Measurements from ENCODE around the gene MYH9.

Gene MYH9

DNA sequence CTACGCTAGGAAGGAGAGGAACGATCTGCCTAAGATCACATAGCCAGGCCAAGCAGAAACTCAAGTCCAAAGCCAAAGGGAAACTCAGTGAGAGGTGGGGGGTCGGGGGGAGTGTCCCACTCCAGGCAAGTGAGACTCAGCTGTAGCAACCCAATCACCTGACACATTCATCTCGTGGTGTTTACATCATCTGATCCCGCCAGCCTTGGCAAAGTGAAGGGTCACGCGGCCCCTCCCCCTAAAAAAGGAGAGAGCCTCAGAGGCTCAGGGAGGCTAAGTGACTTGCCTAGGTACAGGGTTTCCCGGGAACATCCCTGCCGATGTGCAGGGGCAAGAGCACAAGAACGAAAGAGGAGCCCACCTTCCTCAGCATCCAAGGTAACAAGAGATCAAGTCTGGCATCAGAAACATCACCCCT, 21.5 kb downstream of the MYH9 start:
- DNase-seq, result no peak

DNA sequence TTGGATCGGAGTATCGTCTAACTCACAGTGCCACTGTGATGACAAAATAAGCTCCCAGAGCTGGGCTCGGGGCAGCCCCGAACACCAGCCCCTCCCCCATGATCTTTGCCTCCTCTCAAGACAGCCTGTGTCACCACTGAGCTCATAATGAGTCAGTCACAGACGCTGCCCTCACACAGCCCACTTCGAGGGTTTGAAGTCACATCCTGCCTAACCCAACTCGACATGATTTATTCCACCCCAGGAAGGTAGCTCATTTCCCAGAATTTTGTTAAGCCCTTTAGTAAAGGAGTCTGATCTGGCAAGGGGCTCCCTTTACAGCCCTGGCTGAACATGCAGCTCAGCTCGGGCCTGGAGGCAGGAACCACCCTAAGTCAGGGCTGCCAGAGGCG, 22.8 kb downstream of the MYH9 start:
- DNase-seq, result no peak

DNA sequence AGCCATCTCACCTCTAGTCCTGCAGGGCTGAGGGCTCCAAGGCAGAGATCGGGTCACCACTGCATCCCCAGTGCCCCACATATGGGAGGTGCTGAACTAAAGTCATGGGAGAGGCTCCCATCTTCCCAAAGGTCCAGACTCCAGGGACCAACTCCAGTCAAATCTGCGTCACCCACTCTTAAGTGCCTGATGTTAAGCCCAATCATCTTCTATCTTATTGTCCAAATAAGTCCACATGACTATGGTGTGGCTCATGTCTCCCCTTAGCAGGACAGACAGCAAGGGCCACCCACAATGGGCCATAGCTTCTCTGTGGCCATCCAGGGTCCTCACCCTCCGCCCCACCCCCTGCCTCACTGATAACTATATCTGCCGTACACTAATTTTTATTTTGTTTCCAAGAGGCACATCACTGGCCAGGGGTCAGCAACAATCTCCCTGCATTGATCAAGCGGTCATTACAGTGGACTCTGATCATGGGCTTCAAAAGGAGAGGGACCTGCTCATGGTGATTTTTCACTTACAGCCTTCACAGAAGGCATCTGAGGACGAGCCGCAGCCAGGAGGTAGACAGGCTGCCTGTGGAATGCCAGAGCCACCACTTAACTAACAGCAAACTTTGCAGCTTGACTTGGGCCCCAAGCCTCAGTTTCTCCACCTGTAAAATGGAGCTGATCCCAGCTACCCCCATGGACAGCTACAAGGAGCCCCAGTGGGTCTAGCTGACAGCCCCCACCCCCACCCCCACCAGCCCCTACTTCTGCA, 23.3 kb downstream of the MYH9 start:
- DNase-seq, result no peak

DNA sequence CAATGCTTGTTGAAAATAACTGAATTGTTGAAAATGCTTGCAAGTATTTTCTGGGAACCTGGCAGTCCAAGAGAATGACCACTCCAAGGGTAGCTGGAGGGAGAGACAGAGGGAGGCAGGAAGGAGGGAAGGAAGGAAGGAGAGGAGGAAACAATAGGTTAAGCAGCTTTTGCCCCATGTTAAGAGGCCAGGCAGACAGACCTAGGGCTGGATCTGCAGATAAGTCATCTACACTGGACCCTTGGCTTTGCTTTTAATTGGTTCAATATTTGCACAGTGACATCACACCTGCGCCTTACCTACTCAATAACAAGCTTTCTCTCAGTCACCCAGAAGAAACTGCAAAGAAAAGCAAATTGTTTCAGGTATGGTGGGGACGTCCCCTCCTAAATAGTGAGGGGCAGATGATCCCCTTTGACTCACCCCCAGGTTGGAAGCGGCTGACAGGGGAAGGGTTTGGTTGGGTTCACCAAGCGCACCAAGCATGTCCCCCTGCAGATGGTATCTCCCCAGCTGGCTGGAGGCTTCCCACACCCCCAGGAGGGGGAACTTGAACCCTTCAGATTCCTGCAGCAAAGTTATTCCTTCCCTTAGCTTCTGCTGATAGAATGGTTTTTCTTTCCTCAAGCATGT, 24.3 kb downstream of the MYH9 start:
- DNase-seq, result no peak

DNA sequence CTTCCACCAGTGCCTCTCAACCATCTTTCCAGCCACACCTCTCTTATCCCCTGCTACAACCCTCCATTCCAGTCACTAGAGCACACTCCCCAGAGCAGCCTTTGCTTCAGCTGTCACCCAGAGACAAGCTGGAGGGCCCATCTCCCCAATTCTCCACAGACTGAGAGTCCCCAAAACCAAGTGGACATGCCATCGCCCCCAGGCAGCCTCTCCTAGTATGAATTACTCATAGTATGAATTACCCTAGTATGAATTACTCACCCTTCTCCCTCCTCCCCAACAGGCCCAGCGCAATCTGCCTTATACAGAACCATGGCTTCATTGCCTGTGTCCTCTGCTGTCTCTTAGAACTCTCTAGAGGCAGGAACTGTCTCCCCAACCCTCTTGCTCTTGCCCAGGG, 24.8 kb downstream of the MYH9 start:
- no peak for DNase-seq

DNA sequence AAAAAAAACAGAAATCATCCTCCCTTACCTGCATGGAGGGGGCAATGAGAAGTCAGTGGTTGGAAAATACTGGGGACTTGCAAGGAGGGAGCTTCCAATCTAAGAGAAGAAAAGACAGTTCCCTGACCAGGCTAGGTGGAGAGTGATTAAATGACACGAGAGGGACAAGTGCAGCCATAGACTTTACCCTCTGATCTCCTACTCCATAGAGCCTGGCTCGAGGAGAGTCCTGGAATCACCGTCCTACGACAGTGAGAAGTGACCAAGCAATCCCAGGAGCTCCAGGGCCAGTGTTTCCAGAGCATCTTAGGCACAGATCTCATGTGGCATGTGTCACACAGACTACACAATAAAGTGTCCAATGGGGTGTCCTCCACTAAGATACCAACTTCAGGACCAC, 25.7 kb downstream of the MYH9 start:
- DNase-seq, result no peak

DNA sequence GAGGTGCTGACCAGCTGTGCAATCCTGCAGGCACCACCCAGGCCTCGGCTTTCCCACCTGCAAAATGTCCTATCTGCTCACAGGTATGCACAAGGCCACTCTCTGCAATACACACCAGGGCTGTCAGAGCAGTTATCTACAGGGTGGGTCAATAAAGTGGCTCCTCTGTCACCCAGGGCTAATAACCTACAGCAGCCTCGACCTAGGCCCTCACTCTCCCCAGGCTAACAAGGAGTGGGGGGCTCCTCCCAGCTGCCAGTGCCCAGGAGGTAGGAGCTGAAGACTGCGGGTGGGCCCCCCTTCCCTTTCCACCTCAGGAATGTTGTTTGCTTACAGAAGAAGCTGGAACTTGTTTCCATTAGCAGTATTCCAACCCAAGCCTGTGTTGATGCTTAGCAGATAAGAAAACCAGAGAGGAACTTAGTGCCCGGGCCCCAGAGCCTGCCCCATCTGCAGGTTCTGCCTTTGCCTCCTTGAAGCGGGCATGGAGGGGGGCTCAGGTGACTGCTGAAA, 26.8 kb downstream of the MYH9 start:
- no peak for DNase-seq

DNA sequence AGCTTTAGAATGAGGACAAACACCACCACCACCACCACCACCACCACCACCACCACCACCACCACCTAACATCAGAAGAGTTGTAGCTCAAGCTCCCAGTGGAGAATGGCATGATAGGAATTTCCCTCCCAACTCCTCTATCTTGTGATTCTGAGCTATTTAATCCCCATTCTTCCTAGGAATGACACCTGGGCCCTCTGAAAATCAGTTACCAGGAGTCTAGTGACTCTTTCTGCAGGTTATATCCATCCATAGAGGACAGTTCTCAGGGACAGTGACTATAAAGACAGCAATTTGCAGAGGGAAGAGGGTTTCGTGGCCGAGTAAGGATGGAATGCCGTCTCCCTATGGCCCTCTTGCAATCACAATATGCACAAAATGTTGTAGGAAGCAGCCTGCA, 27.8 kb downstream of the MYH9 start:
- DNase-seq, result no peak

DNA sequence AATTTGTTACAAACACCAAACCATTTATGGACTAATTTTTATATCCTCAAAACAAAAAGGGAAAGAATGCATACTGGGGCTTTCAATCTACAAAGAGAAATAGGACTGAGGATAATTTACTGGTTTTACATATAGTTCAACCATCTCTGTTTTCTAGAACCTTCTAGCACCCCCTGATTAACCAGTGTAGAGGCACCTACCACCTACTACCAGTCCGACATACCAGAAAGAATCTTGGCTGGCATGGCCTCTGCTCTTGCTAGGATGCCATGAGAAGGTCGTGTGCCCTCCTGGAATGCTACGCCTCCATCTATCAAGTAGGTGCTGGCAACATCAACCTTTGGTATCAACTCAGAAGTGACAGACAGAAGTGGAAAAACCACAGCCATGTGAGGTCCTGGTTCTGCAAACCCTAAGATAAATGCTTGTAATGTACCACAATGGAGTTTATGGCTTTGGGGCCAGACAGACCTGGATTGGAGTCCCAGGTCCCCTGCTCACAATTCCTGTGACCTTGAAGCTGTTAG, 28.2 kb downstream of the MYH9 start:
- no peak for DNase-seq

DNA sequence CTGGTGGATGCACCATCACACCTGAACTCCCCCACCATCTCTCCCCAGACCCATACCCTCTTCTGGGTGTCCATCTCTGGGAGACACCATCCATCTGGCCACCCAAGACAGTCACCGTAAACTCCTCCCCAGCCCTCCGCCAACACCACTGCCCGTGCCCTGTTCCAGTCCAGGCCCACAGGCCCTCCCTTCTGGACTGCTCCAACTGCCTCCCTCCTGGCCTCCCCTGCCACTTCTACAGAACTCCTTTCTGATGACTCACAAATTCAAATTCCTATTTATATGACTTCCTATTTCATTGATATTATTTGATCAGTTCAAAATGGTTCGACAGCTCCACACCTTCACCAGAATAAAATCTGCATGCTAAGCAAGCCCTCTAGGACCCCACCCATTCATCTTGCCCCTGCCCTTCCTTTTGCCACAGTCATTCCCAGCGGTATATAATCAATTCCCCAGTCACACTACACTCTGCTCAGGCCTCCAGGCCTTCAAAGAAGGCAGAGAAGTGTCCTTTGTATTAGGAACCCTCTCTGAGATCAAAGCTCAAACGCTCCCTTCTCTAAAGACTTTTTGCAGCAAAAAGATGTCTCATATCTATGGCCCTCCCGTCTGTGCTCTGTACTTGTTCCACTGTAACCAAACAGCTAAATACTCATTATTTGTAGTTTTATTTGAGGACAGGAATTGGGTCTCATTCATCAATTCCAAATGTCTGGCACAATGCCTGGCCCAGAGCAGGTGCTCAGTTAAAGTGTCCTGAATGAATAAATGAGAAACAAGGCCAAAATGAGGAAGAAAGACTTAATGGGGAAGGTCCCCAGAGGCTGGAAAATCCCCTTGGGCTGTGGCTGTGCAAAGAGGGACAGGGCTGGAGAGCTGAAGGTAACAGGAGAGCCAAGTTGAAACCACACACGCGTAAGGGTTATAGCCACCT, 29.0 kb downstream of the MYH9 start:
- DNase-seq, result no peak

DNA sequence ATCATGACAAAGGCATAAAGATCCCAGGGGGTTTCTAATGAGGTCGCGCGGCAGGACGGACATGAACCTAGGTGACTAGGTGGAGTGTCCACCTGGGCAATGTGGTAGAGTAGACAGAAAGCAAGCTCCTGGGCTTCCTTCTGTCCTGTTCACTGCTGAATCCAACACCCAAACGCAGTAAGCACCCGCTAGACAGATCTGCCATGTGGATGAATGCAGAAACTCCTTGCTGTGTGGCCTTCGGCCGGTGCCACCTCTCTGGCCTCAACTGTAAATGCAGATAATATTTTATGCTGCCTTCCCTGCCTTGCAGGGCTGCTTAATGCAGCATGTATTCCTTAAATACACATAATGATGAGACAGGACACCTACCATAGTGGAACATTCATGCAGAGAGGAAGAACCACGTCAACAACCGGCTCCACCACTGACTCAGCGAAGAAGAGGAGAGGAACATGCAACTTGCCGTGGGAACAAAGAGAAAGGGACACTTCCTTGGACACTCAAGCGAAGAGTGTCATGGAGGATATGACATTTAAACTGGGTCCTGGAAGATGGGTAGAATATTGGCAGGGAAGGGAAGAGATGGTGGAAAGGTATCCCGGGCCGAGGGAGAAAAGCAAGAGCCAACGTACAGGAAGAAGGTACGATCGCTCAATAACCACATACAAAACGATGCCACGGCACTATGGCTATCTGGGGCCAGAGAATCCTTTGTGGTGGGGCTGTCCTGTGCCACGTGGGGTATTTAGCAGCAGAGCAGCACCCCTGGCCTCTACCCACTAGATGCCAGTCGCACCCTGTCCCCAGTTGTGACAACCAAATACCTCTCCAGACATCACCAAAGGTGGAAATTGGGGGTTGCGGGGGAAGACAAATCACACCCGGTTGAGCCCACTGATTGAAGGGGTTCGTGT, 30.8 kb downstream of the MYH9 start:
- no peak for DNase-seq

DNA sequence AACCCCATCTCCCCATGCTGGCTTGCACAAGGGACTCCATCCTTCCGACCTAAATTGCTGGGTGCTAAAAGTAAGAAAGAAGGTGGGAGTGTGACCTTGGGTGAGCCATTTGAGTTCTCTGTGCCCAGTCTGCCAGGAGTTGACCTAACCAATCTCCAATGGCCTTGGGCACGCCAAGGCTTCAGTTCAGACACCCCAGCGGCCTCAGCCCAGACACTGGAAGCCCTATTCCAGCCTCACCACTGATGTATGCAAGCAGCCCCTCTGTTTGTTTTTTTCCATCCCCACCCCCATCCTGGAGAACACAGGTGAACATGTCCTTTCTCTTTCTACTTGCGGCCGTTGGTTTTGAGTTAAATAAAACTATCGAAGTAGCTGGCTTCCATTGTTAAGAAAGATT, 31.9 kb downstream of the MYH9 start:
- DNase-seq, result no peak

DNA sequence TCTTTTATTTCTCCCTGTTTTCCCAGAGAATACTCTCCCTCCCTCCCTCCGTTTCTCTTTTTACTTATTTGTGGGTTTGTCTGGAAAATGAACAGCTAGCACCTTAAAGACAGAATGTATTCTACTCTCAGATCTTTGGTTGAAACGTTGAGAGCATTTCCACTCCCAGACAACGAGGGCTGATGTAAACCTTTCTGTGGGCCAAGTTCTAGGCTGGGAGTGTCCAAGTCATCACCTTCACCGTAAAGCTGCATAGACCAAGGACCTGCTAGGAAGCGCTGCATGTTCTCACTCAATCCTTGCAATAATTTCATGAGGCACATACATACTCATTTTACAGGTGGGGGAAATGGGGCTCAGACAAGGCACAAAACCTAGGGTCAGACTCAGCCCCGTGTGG, 32.4 kb downstream of the MYH9 start:
- DNase-seq, result no peak

DNA sequence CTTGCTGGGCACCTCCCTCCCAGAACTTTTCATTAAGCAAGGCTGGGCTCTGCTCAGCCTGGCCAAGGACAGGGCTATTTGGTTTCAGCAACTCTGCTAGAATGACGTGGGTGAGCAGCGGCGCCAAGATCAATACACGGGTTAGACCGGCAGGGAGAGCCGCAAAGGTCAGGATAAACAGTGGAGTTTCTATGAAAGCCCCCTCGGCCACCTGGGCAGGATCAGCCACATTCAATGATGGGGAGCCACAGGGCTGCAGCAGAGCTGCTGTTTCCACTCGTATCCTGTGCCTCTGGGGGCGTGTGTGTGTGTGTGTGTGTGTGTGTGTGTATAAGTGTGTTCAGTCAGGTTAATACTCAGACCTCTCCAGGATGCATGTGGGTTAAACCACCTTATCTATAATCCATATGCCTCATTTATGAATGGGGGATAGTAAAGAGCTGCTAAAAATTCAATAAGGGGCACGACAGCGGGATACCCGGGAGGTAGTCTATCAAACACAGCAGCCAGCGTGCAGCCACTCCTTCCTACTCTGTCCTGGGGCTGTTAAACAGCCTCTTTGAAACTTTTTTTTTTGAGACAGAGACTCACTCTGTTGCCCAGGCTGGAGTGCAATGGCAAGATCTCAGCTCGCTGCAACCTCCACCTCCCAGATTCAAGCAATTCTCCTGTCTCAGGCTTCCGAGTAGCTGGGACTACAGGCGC, 34.8 kb downstream of the MYH9 start:
- DNase-seq, result no peak

DNA sequence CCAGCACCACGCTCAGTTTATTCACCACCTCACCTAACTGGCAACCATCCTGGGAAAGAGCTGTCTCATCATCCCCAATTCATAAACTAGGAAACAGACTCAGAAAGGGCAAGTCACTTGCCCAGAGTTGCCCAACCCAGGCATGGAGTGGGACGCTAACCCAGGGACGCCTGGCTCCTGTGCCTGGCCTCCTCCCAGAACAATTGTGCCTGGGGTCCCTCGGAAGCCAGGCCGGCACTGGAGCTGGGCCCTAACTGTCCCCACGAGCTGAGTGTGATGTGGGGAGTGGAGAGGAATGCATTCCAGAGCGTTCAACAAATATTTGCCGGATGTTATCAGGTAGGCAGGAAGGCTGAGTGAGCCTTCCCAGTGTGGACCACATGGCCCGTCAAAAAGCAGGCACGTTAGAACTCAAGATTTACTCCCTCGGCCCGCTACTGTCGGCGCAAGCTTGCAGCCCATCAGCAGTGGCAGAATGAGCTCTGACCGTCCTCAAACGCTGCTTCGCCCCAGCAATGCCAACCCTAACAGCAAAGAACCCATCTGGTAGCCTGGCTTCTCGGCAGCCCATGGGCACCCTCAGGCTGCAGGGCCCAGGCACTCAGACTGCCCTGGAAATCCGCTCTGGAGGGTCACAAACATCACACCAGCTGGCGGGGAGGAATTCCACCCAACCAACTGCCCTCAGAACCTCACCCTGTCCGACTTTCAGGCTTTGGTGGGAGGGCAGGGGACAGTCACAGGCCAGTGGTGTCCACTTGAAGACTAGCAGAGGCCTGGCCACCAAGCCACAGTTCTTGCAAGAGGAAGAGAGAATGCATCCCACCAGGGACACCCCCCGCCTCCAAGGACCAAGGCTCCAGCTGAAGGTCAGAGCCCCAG, 35.6 kb downstream of the MYH9 start:
- no peak for DNase-seq

DNA sequence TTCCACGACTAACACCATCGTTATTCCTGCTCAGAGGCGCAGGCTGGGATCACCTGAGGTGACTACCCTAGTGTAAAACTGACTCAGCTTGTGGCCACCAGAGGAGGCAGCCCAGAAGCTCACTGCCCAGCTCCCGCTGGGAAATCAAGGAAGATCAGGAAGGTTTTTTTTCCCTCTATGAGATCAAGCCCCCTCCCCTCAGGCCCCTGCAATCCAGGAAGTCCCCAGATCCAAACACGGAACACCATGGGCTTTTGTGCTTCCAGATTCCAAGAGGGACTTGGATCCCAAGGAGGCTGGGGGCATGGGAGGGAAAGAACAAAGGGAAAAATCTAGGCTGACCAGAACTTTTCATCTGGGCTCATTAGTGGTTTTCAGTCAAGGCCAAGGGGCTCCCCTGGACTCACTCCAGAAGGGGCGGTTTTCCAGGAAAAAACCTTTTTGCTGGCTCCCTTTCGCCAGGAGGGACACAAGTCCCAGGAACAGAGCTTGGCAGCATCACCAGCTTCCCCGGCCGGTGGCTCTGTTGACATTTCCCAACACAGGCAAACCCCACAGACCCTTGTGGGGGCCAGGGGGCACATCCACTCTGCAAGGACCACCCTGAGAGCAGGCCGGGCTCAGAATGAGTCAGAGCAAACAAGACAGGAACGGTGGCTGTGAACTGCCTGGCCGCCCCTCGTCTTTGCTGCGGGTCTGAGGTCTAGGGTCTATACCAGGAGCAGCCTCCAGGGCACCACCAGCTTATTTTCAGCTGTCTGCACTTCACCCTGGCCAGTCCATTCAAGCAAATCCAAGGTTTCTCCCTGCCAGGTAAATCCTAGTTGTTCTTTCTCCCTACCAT, 36.8 kb downstream of the MYH9 start:
- no peak for DNase-seq

DNA sequence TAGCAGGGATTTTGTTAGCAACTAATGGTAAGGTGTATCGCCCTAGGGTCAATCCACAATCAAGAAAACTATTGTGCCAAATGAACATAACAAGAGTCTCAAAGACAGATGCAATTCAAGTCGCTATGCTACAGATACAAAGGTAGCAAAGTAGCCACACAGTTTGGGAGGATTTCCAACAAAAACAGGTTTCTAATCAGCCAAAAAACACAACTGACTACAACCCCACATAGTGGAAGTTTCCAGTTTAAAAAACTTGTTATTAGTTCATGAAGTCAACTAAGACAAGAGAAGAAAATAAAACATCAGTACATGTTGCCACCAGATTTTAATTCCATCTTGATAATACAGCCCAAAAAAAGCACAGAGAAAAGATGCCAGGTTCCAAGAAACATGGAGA, 38.0 kb downstream of the MYH9 start:
- DNase-seq, result no peak

DNA sequence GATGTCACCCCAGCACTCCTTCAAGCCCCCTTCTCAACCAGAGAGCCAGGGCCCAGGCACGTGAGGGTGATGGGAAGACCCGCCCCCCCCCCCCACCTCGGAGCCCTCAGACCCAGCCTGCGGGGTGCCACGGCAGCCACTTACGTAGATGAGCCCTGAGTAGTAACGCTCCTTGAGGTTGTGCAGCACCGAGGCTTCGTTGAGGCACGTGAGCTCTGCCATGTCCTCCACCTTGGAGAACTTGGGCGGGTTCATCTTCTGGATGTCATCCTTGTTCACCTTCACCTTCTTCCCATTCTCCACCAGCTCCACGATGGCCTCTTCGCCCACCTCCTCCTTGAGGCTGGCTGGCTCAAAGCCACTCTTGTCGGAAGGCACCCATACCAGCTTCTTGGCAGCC, 39.0 kb downstream of the MYH9 start:
- DNase-seq, result no peak

DNA sequence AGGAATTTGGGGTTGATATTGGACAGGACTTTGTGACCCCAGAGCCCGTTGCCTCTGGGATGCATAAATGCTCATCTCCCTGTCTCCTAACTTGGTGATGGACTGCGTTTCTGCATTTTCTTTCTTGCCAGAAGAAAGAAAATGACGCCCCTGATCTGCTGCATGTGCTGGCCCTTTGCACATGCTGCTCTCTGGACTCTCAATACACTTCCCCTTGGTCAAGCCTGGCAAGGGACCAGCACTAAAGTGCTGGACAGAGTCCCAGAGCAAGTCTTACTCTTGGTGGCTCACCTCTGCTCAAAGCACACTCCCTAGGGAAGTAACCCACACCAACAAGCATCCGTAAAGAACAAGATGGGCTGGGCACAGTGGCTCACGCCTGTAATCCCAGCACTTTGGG, 40.7 kb downstream of the MYH9 start:
- no peak for DNase-seq

All from NCI-H524 treated with DMSO at 0.1 percent for 48 hours (cell line).